Measurements from ENCODE around the gene SSBP3.
"Not testable (repeated sequence)": the region's sequence is repeated elsewhere in the genome, so short reads cannot be mapped to it uniquely, and the experiment has no call there.

Gene SSBP3

GRCh38 chr1:54249819-54250435, 156.3 kb downstream of the SSBP3 start:
- no peak for DNase-seq (ENCODE audit: low read depth in 1 of 2, low spot score in 1 of 2)

- no peak for DNase-seq (ENCODE audit: low read depth in 1 of 2, low spot score in 1 of 2)
Observed at GRCh38 chr1:54248966-54249365, 157.2 kb downstream of the SSBP3 start.

GRCh38 chr1:54247863-54248515, 158.2 kb downstream of the SSBP3 start:
- no peak for DNase-seq (ENCODE audit: low read depth in 1 of 2, low spot score in 1 of 2)

- no peak for DNase-seq (ENCODE audit: low read depth in 1 of 2, low spot score in 1 of 2)
Observed at GRCh38 chr1:54246116-54246721, 160.0 kb downstream of the SSBP3 start.

- DNase-seq (ENCODE audit: low read depth in 1 of 2, low spot score in 1 of 2): no peak
Observed at GRCh38 chr1:54245501-54245900, 160.7 kb downstream of the SSBP3 start.

- no peak for DNase-seq (ENCODE audit: low read depth in 1 of 2, low spot score in 1 of 2)
Observed at GRCh38 chr1:54244655-54245054, 161.5 kb downstream of the SSBP3 start.

- no peak for DNase-seq (ENCODE audit: low read depth in 1 of 2, low spot score in 1 of 2)
Observed at GRCh38 chr1:54243022-54243421, 163.2 kb downstream of the SSBP3 start.

GRCh38 chr1:54241364-54241763, 164.8 kb downstream of the SSBP3 start:
- no peak for DNase-seq (ENCODE audit: low read depth in 1 of 2, low spot score in 1 of 2)

- DNase-seq (ENCODE audit: low read depth in 1 of 2, low spot score in 1 of 2): no peak
Observed at GRCh38 chr1:54240741-54241335, 165.4 kb downstream of the SSBP3 start.

GRCh38 chr1:54239631-54240031, 166.6 kb downstream of the SSBP3 start:
- DNase-seq (ENCODE audit: low read depth in 1 of 2, low spot score in 1 of 2): no peak

GRCh38 chr1:54239035-54239383, 167.2 kb downstream of the SSBP3 start:
- no peak for DNase-seq (ENCODE audit: low read depth in 1 of 2, low spot score in 1 of 2)

GRCh38 chr1:54238353-54239034, 167.7 kb downstream of the SSBP3 start:
- no peak for DNase-seq (ENCODE audit: low read depth in 1 of 2, low spot score in 1 of 2)

- DNase-seq (ENCODE audit: low read depth in 1 of 2, low spot score in 1 of 2): no peak
Observed at GRCh38 chr1:54237586-54237985, 168.6 kb downstream of the SSBP3 start.

- no peak for DNase-seq (ENCODE audit: low read depth in 1 of 2, low spot score in 1 of 2)
Observed at GRCh38 chr1:54234284-54234683, 171.9 kb downstream of the SSBP3 start.

GRCh38 chr1:54233196-54233595, 173.0 kb downstream of the SSBP3 start:
- DNase-seq (ENCODE audit: low read depth in 1 of 2, low spot score in 1 of 2): not testable (repeated sequence)

GRCh38 chr1:54230507-54231339, 175.5 kb downstream of the SSBP3 start:
- DNase-seq (ENCODE audit: low read depth in 1 of 2, low spot score in 1 of 2): no peak

- DNase-seq (ENCODE audit: low read depth in 1 of 2, low spot score in 1 of 2): no peak
Observed at GRCh38 chr1:54229281-54229891, 176.8 kb downstream of the SSBP3 start.

GRCh38 chr1:54228638-54229079, 177.5 kb downstream of the SSBP3 start:
- no peak for DNase-seq (ENCODE audit: low read depth in 1 of 2, low spot score in 1 of 2)

GRCh38 chr1:54227891-54228310, 178.3 kb downstream of the SSBP3 start:
- DNase-seq (ENCODE audit: low read depth in 1 of 2, low spot score in 1 of 2): no peak

GRCh38 chr1:54227091-54227602, 179.0 kb downstream of the SSBP3 start:
- DNase-seq (ENCODE audit: low read depth in 1 of 2, low spot score in 1 of 2): no peak
